WERI-Rb-1 (cell line): Measurements from ENCODE around the gene TEAD1.

Experiments
- DNase-seq: peaks from one replicate; pipeline ENCODE4 v3.0.0-alpha.2; 2020
- H3K27ac ChIP-seq: fragments of 250-450 bp; sonication (Bioruptor Pico); 2 replicates; pipeline ENCODE4 v1.5.1; 2020; ENCODE audit warnings: mild to moderate bottlenecking, moderate library complexity
- H3K27me3 ChIP-seq: fragments of 250-450 bp; sonication (Bioruptor Pico); 2 replicates; pipeline ENCODE4 v1.5.1; 2021; ENCODE audit warnings: mild to moderate bottlenecking, low read depth, moderate library complexity; ENCODE audit not compliant: insufficient read depth, severe bottlenecking
- H3K36me3 ChIP-seq: fragments of 250-450 bp; sonication (Bioruptor Pico); 2 replicates; pipeline ENCODE4 v1.5.1; 2020; ENCODE audit warnings: mild to moderate bottlenecking, moderate library complexity
- H3K4me3 ChIP-seq: 2 replicates; pipeline ENCODE4 v1.5.1; 2011; ENCODE audit warnings: low read depth, mild to moderate bottlenecking, control low read depth, low read length
- H3K9me3 ChIP-seq: fragments of 250-450 bp; sonication (Bioruptor Pico); 2 replicates; pipeline ENCODE4 v1.5.1; 2021; ENCODE audit warnings: mild to moderate bottlenecking, moderate library complexity; ENCODE audit not compliant: severe bottlenecking
- TF ChIP-seq, protein P1 (sequence below): IDR thresholded peaks from 2 replicates; pipeline ENCODE4 v1.5.1; 2011; ENCODE audit warnings: low read depth, mild to moderate bottlenecking, control low read depth, inconsistent platforms, low read length

The TEAD1 gene

DNA sequence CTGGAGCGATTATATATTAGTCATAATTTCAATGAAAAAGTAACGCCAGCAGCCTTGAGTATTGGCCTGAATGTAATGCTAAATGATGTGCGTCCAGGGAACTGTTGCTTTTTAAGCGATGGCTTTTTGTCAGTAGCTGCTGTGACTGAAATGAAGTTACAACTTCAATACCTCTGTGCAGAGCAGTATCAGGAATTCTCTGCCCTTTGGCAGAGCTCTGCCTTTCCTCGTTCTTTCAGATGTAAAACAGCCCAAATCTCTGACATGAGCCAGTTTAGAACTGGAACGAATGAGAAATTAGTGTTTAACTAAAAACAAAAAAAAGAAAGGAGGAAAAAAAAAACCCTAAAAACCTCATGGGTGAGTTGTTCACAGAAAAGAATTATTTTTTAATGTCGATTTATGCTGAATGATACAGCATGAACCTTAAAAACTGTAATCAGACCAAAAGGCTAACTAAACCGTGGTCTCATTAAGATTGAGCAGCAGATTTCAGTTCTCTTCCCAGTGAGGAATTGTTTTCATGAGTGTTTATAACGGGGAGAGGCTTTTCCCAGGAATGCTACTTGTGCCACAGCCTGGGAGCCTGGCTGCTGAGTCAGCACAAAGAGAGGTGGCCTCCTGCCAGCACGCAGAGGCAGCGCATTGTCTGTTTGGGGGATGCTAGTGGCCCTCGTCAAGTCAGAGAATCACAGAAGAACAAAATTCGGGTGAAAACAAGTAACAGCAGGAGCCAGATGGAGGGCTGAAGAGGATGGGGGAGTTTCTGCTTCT lies 188.7 kb downstream of the TEAD1 start:
- no peaks in the 10 kb centered on the region for H3K27me3 ChIP-seq
- no peaks in the 10 kb centered on the region for H3K9me3 ChIP-seq
- DNase-seq, result no peak
- no peak overlapping the region for H3K27ac ChIP-seq
- no peak overlapping the region for H3K4me3 ChIP-seq
- TF ChIP-seq, protein P1, sequence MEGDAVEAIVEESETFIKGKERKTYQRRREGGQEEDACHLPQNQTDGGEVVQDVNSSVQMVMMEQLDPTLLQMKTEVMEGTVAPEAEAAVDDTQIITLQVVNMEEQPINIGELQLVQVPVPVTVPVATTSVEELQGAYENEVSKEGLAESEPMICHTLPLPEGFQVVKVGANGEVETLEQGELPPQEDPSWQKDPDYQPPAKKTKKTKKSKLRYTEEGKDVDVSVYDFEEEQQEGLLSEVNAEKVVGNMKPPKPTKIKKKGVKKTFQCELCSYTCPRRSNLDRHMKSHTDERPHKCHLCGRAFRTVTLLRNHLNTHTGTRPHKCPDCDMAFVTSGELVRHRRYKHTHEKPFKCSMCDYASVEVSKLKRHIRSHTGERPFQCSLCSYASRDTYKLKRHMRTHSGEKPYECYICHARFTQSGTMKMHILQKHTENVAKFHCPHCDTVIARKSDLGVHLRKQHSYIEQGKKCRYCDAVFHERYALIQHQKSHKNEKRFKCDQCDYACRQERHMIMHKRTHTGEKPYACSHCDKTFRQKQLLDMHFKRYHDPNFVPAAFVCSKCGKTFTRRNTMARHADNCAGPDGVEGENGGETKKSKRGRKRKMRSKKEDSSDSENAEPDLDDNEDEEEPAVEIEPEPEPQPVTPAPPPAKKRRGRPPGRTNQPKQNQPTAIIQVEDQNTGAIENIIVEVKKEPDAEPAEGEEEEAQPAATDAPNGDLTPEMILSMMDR, result no peak
- peaks cover 13% of the 10 kb centered on the region for H3K36me3 ChIP-seq

DNA sequence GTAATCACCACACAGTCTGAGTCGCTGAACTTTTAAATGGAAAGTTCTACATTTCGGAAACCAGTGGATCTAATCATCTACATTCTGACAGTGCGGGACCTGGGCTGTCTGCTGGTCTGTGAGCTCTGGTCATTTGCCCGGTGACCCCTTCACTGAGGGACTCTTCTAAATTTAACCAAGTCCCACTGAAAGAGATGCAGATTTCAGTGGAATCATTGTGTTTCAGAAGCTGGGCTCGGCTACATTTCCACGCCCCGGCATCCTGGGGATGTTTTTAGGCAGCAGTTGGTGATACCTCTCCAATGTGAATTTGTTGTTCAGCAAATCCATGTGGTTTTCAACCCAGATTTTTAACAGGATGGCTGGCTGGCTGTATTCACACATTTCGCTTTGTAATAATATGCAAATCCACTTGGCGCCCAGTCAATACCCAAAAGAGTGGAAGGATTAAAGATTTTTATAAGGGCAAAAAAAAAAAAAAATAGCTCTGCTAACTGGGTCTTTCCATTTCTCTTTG lies 189.4 kb downstream of the TEAD1 start:
- DNase-seq, result no peak
- H3K27me3 ChIP-seq, result no peaks in the 10 kb centered on the region
- peaks cover 13% of the 10 kb centered on the region for H3K36me3 ChIP-seq
- TF ChIP-seq, protein P1, result no peak
- H3K4me3 ChIP-seq, result no peak overlapping the region
- H3K27ac ChIP-seq, result no peak overlapping the region
- no peaks in the 10 kb centered on the region for H3K9me3 ChIP-seq

DNA sequence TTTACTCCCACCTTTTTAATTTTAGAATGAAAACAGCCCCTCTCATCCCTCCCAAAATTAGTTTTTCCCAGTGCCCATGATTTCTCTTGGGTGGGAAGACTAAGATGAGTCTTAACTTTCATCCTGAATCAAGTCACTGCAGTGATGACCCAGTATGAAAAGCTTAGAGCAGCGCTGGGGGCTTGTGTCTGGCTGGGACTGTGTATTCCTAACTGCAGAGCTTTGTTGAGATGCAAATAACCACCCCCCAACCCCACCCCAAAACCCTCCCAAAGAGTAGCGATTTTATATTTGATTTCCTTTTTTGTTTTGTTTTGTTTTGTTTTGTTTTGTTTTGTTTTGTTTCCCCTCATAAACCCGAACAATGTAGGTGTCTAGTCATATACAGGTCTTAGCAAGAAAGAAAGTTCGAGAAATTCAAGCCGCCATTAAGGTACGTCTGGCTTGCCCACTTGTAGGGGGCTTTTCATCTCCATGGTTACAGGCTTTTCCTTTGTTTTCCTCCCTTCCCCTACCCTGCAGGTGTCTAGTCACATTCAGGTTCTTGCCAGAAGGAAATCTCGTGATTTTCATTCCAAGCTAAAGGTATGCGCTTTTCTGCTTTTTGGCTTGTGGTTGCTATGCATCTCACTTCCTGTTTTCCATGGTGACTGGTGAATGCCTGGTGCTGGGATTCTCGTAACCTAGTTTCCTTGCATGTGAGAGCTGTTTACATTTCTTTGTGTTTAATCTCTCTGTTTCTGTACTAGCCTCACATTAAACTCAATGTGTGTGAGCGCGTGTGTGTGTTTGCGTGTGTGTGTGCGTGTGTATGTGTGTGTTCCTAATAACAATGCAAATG lies 190.3 kb downstream of the TEAD1 start:
- DNase-seq, result no peak
- no peaks in the 10 kb centered on the region for H3K9me3 ChIP-seq
- no peak overlapping the region for H3K27ac ChIP-seq
- TF ChIP-seq, protein P1, result no peak
- no peaks in the 10 kb centered on the region for H3K27me3 ChIP-seq
- no peak overlapping the region for H3K4me3 ChIP-seq
- H3K36me3 ChIP-seq, result peaks cover 13% of the 10 kb centered on the region

DNA sequence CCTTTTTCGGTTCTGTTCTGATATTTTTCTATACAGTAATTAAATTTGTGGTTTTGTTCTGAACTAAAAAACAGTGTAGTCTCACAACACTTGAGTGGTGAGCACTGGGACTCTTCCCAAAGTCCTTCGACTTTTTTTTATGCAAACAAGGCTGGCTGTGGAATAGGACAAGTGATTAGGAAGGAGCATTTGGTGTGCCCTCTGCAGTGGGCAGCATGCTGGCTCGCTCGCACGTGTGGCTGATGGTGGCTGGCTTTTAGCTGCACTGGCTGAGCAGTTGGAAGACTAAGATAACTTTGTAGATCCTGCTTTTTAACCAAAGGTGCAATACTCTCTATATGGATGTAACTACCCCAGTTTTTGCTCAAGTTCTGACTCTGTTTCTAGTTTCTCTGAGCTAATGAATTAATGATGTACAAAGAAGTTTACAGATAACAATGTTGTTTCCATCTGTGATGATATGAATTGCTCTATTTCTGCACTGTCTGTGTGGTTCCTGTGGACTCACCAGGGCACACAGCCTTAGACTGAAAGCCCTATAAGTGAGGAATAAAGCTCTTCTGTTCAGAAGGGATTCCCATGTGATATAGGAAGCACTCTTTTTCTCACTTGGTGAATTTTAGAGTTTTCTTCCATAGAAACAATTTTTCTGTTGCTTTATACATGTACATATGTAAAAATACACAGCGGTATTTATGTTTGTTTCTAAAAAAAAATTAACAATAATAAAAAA lies 191.8 kb downstream of the TEAD1 start:
- TF ChIP-seq, protein P1, result no peak
- no peaks in the 10 kb centered on the region for H3K9me3 ChIP-seq
- H3K27ac ChIP-seq, result no peak overlapping the region
- DNase-seq, result no peak
- no peak overlapping the region for H3K4me3 ChIP-seq
- H3K27me3 ChIP-seq, result no peaks in the 10 kb centered on the region
- peaks cover 15% of the 10 kb centered on the region for H3K36me3 ChIP-seq

DNA sequence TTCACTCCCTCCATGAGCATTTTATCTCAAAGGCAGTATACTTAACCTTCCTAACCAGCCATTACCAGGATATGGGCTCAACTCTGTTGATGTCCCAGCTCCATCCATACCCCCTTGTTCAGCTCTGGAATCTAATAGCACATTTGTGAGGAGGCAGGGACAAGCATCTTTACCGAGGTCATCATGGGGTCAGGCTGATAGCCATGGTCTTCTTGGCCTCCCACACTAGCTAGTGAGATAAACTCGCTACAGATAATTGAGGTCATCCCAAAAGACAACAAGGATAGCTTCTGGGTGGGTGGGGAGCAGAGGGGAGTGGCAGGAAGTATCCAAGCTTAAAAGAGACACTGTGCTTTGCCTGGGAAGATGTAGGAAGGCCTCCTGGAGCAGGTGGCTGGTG lies 193.3 kb downstream of the TEAD1 start:
- no peak overlapping the region for H3K4me3 ChIP-seq
- DNase-seq, result no peak
- H3K27me3 ChIP-seq, result no peaks in the 10 kb centered on the region
- TF ChIP-seq, protein P1, result no peak
- no peak overlapping the region for H3K27ac ChIP-seq
- peaks cover 15% of the 10 kb centered on the region for H3K36me3 ChIP-seq
- no peaks in the 10 kb centered on the region for H3K9me3 ChIP-seq
